OCI-LY3 (cell line): ENCODE measurements around the gene EPHB2.

Experiments
- H2AFZ ChIP-seq: fragments of 200-600, 300-600 bp; shearing (Covaris generic); 2 replicates; pipeline ENCODE4 v1.6.0; 2014; ENCODE audit warnings: antibody characterized with exemption, low read depth, low read length
- H3K27ac ChIP-seq: fragments of 200-600, 300-600 bp; sonication (generic); 2 replicates; pipeline ENCODE4 v1.5.1; 2014; ENCODE audit warnings: mild to moderate bottlenecking, low read length, moderate library complexity, mixed read lengths
- H3K27me3 ChIP-seq: fragments of 200-600, 300-600 bp; sonication (generic); 2 replicates; pipeline ENCODE4 v1.6.1; 2014; ENCODE audit warnings: low read depth, low read length, mixed read lengths
- H3K36me3 ChIP-seq: fragments of 200-600, 300-600 bp; sonication (generic); replicated peaks from 2 replicates; pipeline ENCODE3; 2014; ENCODE audit warnings: low read depth, low read length, mixed read lengths
- H3K4me1 ChIP-seq: fragments of 300-600, 200-600 bp; sonication (generic); 2 replicates; pipeline ENCODE4 v1.6.1; 2014; ENCODE audit warnings: low read length, mixed read lengths
- H3K4me2 ChIP-seq: fragments of 200-600, 300-600 bp; sonication (generic); 2 replicates; pipeline ENCODE4 v1.6.1; 2014; ENCODE audit warnings: low read length, mixed read lengths
- H3K4me3 ChIP-seq: fragments of 300-600, 200-600 bp; sonication (generic); 2 replicates; pipeline ENCODE4 v1.5.1; 2014; ENCODE audit warnings: antibody characterized with exemption, mild to moderate bottlenecking, low read length, moderate library complexity
- H3K79me2 ChIP-seq: fragments of 300-600, 200-600 bp; shearing (Covaris generic); 2 replicates; pipeline ENCODE4 v1.6.1; 2014; ENCODE audit warnings: mild to moderate bottlenecking, low read length, mixed read lengths
- H3K9ac ChIP-seq: fragments of 300-600, 200-600 bp; shearing (Covaris generic); 2 replicates; pipeline ENCODE4 v1.6.0; 2014; ENCODE audit warnings: mild to moderate bottlenecking, low read length, moderate library complexity
- H3K9me3 ChIP-seq: fragments of 200-600, 300-600 bp; shearing (Covaris generic); 2 replicates; pipeline ENCODE4 v1.6.1; 2014; ENCODE audit warnings: low read length, mixed read lengths; ENCODE audit not compliant: insufficient read depth
- H4K20me1 ChIP-seq: fragments of 200-600, 300-600 bp; sonication (generic); 2 replicates; pipeline ENCODE4 v1.6.1; 2016; ENCODE audit warnings: low read length, mixed read lengths; ENCODE audit not compliant: insufficient read depth
- EZH2phosphoT487 ChIP-seq: fragments of 200-600 bp; shearing (Covaris generic); IDR thresholded peaks from 2 replicates; pipeline ENCODE4 v1.6.1; 2018; ENCODE audit warnings: antibody characterized with exemption, mixed run types, low read depth
- TF ChIP-seq, protein P1 (sequence below): fragments of 200-600, 300-600 bp; sonication (generic); IDR thresholded peaks from 2 replicates; pipeline ENCODE4 v1.5.1; 2014; ENCODE audit warnings: antibody characterized with exemption, low read length, low read depth

Gene EPHB2

DNA sequence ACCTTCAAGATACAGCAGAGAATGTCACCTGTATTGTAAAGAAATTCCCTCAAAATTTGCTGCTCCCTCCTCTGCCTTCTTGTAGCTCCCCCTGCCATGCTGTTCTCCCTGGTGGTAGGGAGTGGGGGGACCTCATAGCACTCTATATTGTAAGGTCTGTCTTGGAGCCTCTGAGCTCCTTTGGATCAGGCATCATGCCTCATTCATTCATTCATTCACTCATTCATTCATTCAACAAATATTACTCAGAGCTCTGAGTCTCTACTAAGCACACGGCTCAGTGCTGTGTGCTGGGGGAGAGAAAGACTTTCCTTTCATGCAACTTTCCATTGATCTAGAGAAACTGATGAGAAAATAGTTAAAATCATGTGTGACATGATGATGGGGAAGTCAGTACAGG lies 27.1 kb upstream of the EPHB2 start:
- H3K36me3 ChIP-seq, result no peaks in the 10 kb centered on the region
- no peaks in the 10 kb centered on the region for H3K4me1 ChIP-seq
- H3K4me2 ChIP-seq, result no peak overlapping the region
- H2AFZ ChIP-seq, result no peak overlapping the region
- TF ChIP-seq EZH2phosphoT487, result no peak
- TF ChIP-seq, protein P1, sequence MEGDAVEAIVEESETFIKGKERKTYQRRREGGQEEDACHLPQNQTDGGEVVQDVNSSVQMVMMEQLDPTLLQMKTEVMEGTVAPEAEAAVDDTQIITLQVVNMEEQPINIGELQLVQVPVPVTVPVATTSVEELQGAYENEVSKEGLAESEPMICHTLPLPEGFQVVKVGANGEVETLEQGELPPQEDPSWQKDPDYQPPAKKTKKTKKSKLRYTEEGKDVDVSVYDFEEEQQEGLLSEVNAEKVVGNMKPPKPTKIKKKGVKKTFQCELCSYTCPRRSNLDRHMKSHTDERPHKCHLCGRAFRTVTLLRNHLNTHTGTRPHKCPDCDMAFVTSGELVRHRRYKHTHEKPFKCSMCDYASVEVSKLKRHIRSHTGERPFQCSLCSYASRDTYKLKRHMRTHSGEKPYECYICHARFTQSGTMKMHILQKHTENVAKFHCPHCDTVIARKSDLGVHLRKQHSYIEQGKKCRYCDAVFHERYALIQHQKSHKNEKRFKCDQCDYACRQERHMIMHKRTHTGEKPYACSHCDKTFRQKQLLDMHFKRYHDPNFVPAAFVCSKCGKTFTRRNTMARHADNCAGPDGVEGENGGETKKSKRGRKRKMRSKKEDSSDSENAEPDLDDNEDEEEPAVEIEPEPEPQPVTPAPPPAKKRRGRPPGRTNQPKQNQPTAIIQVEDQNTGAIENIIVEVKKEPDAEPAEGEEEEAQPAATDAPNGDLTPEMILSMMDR, result no peak
- H3K4me3 ChIP-seq, result no peak overlapping the region
- no peaks in the 10 kb centered on the region for H4K20me1 ChIP-seq
- no peaks in the 10 kb centered on the region for H3K27me3 ChIP-seq
- no peaks in the 10 kb centered on the region for H3K79me2 ChIP-seq
- no peak overlapping the region for H3K27ac ChIP-seq
- H3K9me3 ChIP-seq, result no peaks in the 10 kb centered on the region
- H3K9ac ChIP-seq, result no peak overlapping the region

DNA sequence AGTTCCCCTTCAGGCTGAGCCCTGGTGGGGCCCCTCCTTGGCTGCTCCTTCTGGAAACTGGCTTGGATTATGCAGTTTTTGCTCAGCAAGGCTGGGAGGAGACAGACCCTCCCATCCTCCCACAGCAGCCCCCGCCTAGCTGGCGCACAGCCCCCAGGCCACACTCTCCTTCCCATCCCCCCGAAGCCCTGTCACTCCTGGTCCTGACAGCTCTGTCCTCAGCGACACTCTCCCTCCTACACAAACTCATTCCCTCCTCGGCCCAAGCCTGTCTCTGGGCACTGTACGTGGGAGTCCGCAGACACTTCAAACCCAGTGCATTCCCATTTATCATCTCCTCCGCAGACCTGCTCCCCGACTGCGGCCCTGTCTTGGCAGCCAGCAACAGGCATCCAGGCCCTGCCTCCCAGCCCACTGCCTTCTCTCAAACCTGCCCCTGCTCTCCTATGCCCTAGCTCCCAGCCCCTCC lies 25.0 kb upstream of the EPHB2 start:
- Histone ChIP-seq H2AFZ (no peak overlapping the region), H4K20me1 (no peaks in the 10 kb centered on the region), H3K9me3 (no peaks in the 10 kb centered on the region), H3K27ac (no peak overlapping the region), H3K79me2 (no peaks in the 10 kb centered on the region), H3K36me3 (no peaks in the 10 kb centered on the region), H3K4me2 (no peak overlapping the region), H3K9ac (no peak overlapping the region), H3K4me1 (no peaks in the 10 kb centered on the region), H3K27me3 (no peaks in the 10 kb centered on the region), H3K4me3 (no peak overlapping the region)
- no peak for TF ChIP-seq EZH2phosphoT487
- TF ChIP-seq, protein P1, result no peak

DNA sequence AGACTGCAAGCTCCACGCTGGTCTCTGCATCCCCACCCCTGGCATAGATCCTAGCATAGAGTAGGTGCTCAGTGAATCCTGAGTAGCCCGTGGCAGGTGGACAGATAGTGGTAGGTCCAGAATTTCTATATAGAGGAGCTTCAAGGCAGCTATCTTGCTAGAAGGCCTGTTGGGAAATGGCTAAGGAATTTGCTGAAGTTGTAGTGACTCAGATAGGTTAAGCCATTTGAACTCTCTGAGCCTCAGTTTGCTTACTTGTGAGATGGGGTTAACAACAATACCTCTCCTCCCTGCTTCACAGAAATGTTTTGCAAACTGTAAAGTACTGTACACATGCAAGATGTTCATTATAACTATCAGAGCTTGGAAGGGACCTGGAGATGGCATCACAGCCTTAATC lies 23.4 kb upstream of the EPHB2 start:
- no peaks in the 10 kb centered on the region for H3K79me2 ChIP-seq
- H4K20me1 ChIP-seq, result no peaks in the 10 kb centered on the region
- H3K27me3 ChIP-seq, result no peaks in the 10 kb centered on the region
- no peaks in the 10 kb centered on the region for H3K4me1 ChIP-seq
- no peak overlapping the region for H3K4me2 ChIP-seq
- H3K9ac ChIP-seq, result no peak overlapping the region
- H3K9me3 ChIP-seq, result no peaks in the 10 kb centered on the region
- TF ChIP-seq, protein P1, result no peak
- no peak for TF ChIP-seq EZH2phosphoT487
- no peak overlapping the region for H3K4me3 ChIP-seq
- H3K36me3 ChIP-seq, result no peaks in the 10 kb centered on the region
- H3K27ac ChIP-seq, result no peak overlapping the region
- no peak overlapping the region for H2AFZ ChIP-seq

DNA sequence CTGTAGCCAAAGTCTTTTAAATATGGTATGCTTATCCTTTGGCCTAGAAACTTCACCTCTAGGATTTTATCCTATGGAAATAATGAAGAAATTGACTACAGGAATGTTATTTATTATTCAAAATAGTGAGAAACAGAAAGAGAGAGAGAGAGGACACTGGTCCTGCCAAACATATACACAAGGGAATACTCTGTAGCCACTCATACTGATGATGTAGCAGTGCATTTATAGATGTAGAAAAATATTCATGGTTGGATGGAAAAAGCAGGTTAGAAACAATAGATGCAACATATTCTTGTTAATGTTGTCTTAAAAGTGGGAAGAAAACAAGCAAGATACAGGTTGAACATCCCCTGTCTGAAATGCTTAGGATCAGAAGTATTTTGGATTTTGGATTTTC lies 22.2 kb upstream of the EPHB2 start:
- Histone ChIP-seq H3K79me2 (no peaks in the 10 kb centered on the region), H3K4me1 (no peaks in the 10 kb centered on the region), H3K9me3 (no peaks in the 10 kb centered on the region), H3K9ac (no peak overlapping the region), H4K20me1 (no peaks in the 10 kb centered on the region), H3K27me3 (no peaks in the 10 kb centered on the region), H3K36me3 (no peaks in the 10 kb centered on the region), H3K27ac (no peak overlapping the region), H3K4me3 (no peak overlapping the region), H2AFZ (no peak overlapping the region), H3K4me2 (no peak overlapping the region)
- TF ChIP-seq, protein P1, result no peak
- no peak for TF ChIP-seq EZH2phosphoT487
